Loucy (cell line): ENCODE results near the gene NELFA.

Experiments
- H2AFZ ChIP-seq: fragments of 200-600 bp; sonication (generic); 2 replicates; pipeline ENCODE4 v1.6.0; 2016; ENCODE audit warnings: antibody characterized with exemption, mild to moderate bottlenecking, low read length, moderate library complexity
- H3F3A ChIP-seq: fragments of 200-600 bp; 2 replicates; pipeline ENCODE4 v1.6.0; 2016; ENCODE audit warnings: antibody characterized with exemption, low read depth, mild to moderate bottlenecking
- H3K27me3 ChIP-seq: fragments of 200-600 bp; sonication (generic); 2 replicates; pipeline ENCODE4 v1.6.1; 2014; ENCODE audit warnings: low read length, mild to moderate bottlenecking; ENCODE audit not compliant: insufficient read depth, poor library complexity, severe bottlenecking
- H3K36me3 ChIP-seq: fragments of 200-600 bp; sonication (generic); 2 replicates; pipeline ENCODE4 v1.6.1; 2016; ENCODE audit warnings: low read length; ENCODE audit not compliant: insufficient read depth
- H3K4me1 ChIP-seq: fragments of 200-600 bp; sonication (generic); 2 replicates; pipeline ENCODE4 v1.5.1; 2014; ENCODE audit warnings: low read length, mild to moderate bottlenecking; ENCODE audit not compliant: insufficient read depth, poor library complexity, severe bottlenecking
- H3K4me2 ChIP-seq: fragments of 200-600 bp; sonication (generic); 2 replicates; pipeline ENCODE4 v1.6.0; 2014; ENCODE audit warnings: antibody characterized with exemption, low read length, low read depth, mild to moderate bottlenecking; ENCODE audit not compliant: poor library complexity, severe bottlenecking
- H3K4me3 ChIP-seq: fragments of 200-600 bp; sonication (generic); 2 replicates; pipeline ENCODE4 v1.5.1; 2014; ENCODE audit warnings: low read length, mild to moderate bottlenecking, mixed read lengths; ENCODE audit not compliant: poor library complexity, severe bottlenecking
- H3K79me2 ChIP-seq: fragments of 200-600 bp; sonication (generic); 2 replicates; pipeline ENCODE4 v1.6.1; 2014; ENCODE audit warnings: low read length; ENCODE audit not compliant: insufficient read depth
- H3K9ac ChIP-seq: fragments of 200-600 bp; sonication (generic); 2 replicates; pipeline ENCODE4 v1.6.0; 2014; ENCODE audit warnings: mild to moderate bottlenecking, low read depth, low read length, moderate library complexity; ENCODE audit not compliant: poor library complexity, severe bottlenecking
- H3K9me2 ChIP-seq: fragments of 200-600 bp; sonication (generic); replicated peaks from 2 replicates; pipeline ENCODE4 v1.6.1; 2016; ENCODE audit warnings: low read depth, low read length, mixed read lengths
- H3K9me3 ChIP-seq: fragments of 200-600 bp; sonication (generic); 2 replicates; pipeline ENCODE4 v1.6.1; 2014; ENCODE audit warnings: mild to moderate bottlenecking, antibody characterized with exemption, low read length, low read depth; ENCODE audit not compliant: insufficient read depth
- H4K20me1 ChIP-seq: fragments of 200-600 bp; sonication (generic); 2 replicates; pipeline ENCODE4 v1.6.0; 2014; ENCODE audit warnings: antibody characterized with exemption, low read length, mild to moderate bottlenecking; ENCODE audit not compliant: insufficient read depth, poor library complexity, severe bottlenecking
- EZH2phosphoT487 ChIP-seq: fragments of 200-600 bp; IDR thresholded peaks from 2 replicates; pipeline ENCODE4 v1.6.1; 2018; ENCODE audit warnings: antibody characterized with exemption, mild to moderate bottlenecking, moderate library complexity, borderline replicate concordance
- TF ChIP-seq, protein P1 (sequence below): fragments of 200-600 bp; sonication (generic); conservative IDR thresholded peaks from 2 replicates; pipeline ENCODE4 v1.5.1; 2014; ENCODE audit warnings: mild to moderate bottlenecking, antibody characterized with exemption, low read length

NELFA gene

DNA sequence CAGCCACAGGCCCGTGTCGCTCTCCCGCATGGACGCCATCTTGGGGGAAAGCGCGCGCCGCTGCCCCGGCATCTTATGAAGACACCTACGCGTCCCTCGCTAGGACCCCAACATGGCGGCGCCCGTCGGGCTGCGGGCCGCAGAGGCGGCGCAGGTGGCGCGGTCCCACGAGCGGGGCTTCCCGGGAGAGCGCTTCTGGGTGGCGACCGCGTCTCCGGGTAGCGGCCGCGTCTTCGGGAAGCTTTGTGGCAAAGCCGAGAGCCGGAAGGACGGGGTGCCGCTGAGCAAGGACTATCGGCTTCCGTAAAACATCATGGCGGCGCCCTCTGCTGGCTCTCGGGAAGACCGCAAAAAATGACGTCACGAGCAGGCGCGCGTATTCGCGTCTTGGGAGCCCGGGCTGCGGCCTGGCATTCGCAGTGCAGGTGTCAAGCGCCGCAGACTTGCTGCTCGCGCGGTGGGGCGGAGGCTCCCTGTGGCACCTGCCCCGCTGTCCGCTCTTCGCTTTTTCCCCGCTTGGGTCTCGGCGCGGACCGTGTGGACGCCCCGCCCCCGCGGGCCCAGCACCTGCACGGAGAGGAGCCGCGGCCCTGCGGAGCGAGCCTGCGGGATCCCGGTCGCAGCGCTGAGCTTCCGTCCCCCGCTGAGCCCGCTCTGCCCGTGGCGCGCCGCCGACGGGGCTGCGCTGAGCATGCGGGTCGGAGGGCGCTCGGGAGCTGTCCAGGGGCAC is at the start of gene NELFA:
Gene NELFA (minus strand): TSS at position 54 of the 730 bp plus-strand sequence. CDS start 15 bp downstream, at position 39.
- H3K4me3 ChIP-seq = peak within 1 kb of the TSS; percentile 75
- no peaks in the 10 kb centered on the region for H3F3A ChIP-seq
- H3K36me3 ChIP-seq = no peaks in the 10 kb centered on the region
- H3K9me2 ChIP-seq = no peaks in the 10 kb centered on the region
- H2AFZ ChIP-seq = peak within 1 kb of the TSS; percentile 96
- H3K27me3 ChIP-seq = no peaks in the 10 kb centered on the region
- peak within 1 kb of the TSS; percentile 79 for H3K4me2 ChIP-seq
- peaks cover 25% of the 10 kb centered on the region for H3K4me1 ChIP-seq
- H3K9ac ChIP-seq = peak within 1 kb of the TSS; percentile 84
- no peak for TF ChIP-seq EZH2phosphoT487
- TF ChIP-seq, protein P1, sequence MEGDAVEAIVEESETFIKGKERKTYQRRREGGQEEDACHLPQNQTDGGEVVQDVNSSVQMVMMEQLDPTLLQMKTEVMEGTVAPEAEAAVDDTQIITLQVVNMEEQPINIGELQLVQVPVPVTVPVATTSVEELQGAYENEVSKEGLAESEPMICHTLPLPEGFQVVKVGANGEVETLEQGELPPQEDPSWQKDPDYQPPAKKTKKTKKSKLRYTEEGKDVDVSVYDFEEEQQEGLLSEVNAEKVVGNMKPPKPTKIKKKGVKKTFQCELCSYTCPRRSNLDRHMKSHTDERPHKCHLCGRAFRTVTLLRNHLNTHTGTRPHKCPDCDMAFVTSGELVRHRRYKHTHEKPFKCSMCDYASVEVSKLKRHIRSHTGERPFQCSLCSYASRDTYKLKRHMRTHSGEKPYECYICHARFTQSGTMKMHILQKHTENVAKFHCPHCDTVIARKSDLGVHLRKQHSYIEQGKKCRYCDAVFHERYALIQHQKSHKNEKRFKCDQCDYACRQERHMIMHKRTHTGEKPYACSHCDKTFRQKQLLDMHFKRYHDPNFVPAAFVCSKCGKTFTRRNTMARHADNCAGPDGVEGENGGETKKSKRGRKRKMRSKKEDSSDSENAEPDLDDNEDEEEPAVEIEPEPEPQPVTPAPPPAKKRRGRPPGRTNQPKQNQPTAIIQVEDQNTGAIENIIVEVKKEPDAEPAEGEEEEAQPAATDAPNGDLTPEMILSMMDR = no peak
- peaks cover 47% of the 10 kb centered on the region for H3K79me2 ChIP-seq
- no peaks in the 10 kb centered on the region for H3K9me3 ChIP-seq
- H4K20me1 ChIP-seq = peaks cover 32% of the 10 kb centered on the region

DNA sequence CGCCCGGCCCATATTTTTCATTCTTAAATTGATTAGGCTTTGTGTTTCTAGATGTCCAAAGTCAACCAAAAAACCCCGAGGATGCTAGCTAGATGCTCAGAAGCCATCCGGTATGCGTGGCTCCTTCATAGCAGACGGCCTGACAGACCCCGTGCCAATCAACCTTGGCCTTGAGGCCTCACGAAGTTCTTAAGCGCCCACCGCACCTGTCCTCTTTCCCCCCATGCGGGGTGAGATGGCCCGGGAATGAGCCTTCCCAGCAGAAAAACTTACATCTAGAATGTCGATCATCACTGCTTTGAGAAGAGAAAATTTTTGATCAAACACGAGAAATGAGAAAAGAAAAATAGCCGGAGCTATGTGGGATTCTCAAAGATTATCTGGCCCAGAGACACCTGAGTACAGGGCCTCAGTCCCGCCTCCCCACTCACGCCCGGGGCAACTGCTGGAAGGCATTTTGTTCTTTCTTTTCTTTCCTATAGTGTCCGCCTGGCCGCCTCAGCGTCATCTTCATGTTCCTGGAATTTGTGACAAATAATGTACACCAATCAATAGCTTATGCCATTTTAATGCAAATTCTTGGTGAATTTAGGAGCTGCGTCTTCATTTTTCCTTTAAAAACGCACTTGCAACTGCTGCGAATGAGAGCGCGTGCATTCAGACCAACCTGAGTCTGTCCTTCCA is 48.8 kb upstream of the NELFA start:
- H3K9me2 ChIP-seq = no peaks in the 10 kb centered on the region
- no peaks in the 10 kb centered on the region for H3K36me3 ChIP-seq
- no peaks in the 10 kb centered on the region for H3K4me1 ChIP-seq
- no peaks in the 10 kb centered on the region for H4K20me1 ChIP-seq
- no peaks in the 10 kb centered on the region for H3K9me3 ChIP-seq
- peaks cover 4% of the 10 kb centered on the region for H3K27me3 ChIP-seq
- no peak for TF ChIP-seq EZH2phosphoT487
- TF ChIP-seq, protein P1 = no peak
- H3K4me2 ChIP-seq = no peak overlapping the region
- H2AFZ ChIP-seq = no peak overlapping the region
- H3F3A ChIP-seq = no peaks in the 10 kb centered on the region
- no peaks in the 10 kb centered on the region for H3K79me2 ChIP-seq
- H3K9ac ChIP-seq = no peak overlapping the region
- no peak overlapping the region for H3K4me3 ChIP-seq

DNA sequence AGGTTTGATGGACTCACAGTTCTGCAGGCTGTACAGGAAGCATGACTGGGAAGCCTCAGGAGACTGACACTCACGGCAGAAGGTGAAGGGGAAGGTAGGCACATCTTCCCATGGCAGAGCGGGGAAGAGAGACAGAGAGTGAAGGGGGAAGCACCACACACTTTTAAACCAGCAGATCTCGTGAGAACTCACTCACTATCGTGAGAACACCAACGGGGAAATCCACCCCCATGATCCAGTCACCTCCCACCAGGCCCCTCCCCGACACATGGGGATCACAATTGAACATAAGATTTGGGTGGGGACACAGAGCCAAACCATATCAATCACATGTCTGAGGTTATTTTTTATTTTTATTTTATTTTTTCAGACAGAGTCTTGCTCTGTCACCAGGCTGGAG is 45.4 kb upstream of the NELFA start:
- peaks cover 4% of the 10 kb centered on the region for H3K27me3 ChIP-seq
- H4K20me1 ChIP-seq = no peaks in the 10 kb centered on the region
- H3K36me3 ChIP-seq = no peaks in the 10 kb centered on the region
- H3F3A ChIP-seq = no peaks in the 10 kb centered on the region
- H2AFZ ChIP-seq = no peak overlapping the region
- TF ChIP-seq, protein P1 = no peak
- TF ChIP-seq EZH2phosphoT487 = no peak
- no peak overlapping the region for H3K4me3 ChIP-seq
- no peaks in the 10 kb centered on the region for H3K4me1 ChIP-seq
- no peaks in the 10 kb centered on the region for H3K79me2 ChIP-seq
- H3K9ac ChIP-seq = no peak overlapping the region
- no peaks in the 10 kb centered on the region for H3K9me3 ChIP-seq
- H3K4me2 ChIP-seq = no peak overlapping the region
- H3K9me2 ChIP-seq = no peaks in the 10 kb centered on the region
